ENCODE results near the gene POR.
"Not testable (repeated sequence)": the region's sequence is repeated elsewhere in the genome, so short reads cannot be mapped to it uniquely, and the experiment has no call there.

Gene POR

GRCh38 chr7:75996476-75996875 lies 81.5 kb downstream of the POR start:
- no peaks in the 10 kb centered on the region for H3K27me3 ChIP-seq (ENCODE audit: control insufficient read depth, insufficient read depth, low read length)
- no peak overlapping the region for H3K9ac ChIP-seq (ENCODE audit: low read depth, low read length)
- no peak overlapping the region for H3K27ac ChIP-seq (ENCODE audit: low read depth, low read length)
- no peaks in the 10 kb centered on the region; the same call in 1 of the 2 replicates for H3K4me1 ChIP-seq (ENCODE audit: control insufficient read depth, insufficient read depth, low read length)
- no peaks in the 10 kb centered on the region for H3K9me3 ChIP-seq (ENCODE audit: control insufficient read depth, insufficient read depth, low read length)
- peaks cover 21% of the 10 kb centered on the region for H3K36me3 ChIP-seq (ENCODE audit: control insufficient read depth, insufficient read depth, low read length)
- no peak overlapping the region for H3K4me3 ChIP-seq (ENCODE audit: low read depth, low read length)

GRCh38 chr7:75998038-75998437 lies 83.1 kb downstream of the POR start:
- no peak overlapping the region for H3K4me3 ChIP-seq (ENCODE audit: low read depth, low read length)
- H3K36me3 ChIP-seq (ENCODE audit: control insufficient read depth, insufficient read depth, low read length): peaks cover 28% of the 10 kb centered on the region
- H3K27me3 ChIP-seq (ENCODE audit: control insufficient read depth, insufficient read depth, low read length): no peaks in the 10 kb centered on the region
- H3K9ac ChIP-seq (ENCODE audit: low read depth, low read length): no peak overlapping the region
- no peaks in the 10 kb centered on the region; the same call in 1 of the 2 replicates for H3K4me1 ChIP-seq (ENCODE audit: control insufficient read depth, insufficient read depth, low read length)
- H3K27ac ChIP-seq (ENCODE audit: low read depth, low read length): no peak overlapping the region
- no peaks in the 10 kb centered on the region for H3K9me3 ChIP-seq (ENCODE audit: control insufficient read depth, insufficient read depth, low read length)

GRCh38 chr7:76000566-76000965 lies 85.6 kb downstream of the POR start:
- Histone ChIP-seq H3K27me3 (ENCODE audit: control insufficient read depth, insufficient read depth, low read length) (no peaks in the 10 kb centered on the region), H3K27ac (ENCODE audit: low read depth, low read length) (no peak overlapping the region), H3K4me3 (ENCODE audit: low read depth, low read length) (no peak overlapping the region), H3K9me3 (ENCODE audit: control insufficient read depth, insufficient read depth, low read length) (no peaks in the 10 kb centered on the region), H3K36me3 (ENCODE audit: control insufficient read depth, insufficient read depth, low read length) (peaks cover 39% of the 10 kb centered on the region), H3K4me1 (ENCODE audit: control insufficient read depth, insufficient read depth, low read length) (no peaks in the 10 kb centered on the region), H3K9ac (ENCODE audit: low read depth, low read length) (no peak overlapping the region)

GRCh38 chr7:76002139-76002538 lies 87.2 kb downstream of the POR start:
- H3K4me3 ChIP-seq (ENCODE audit: low read depth, low read length): no peak overlapping the region
- peaks cover 31% of the 10 kb centered on the region for H3K36me3 ChIP-seq (ENCODE audit: control insufficient read depth, insufficient read depth, low read length)
- no peaks in the 10 kb centered on the region for H3K4me1 ChIP-seq (ENCODE audit: control insufficient read depth, insufficient read depth, low read length)
- H3K27me3 ChIP-seq (ENCODE audit: control insufficient read depth, insufficient read depth, low read length): no peaks in the 10 kb centered on the region
- no peaks in the 10 kb centered on the region for H3K9me3 ChIP-seq (ENCODE audit: control insufficient read depth, insufficient read depth, low read length)
- H3K27ac ChIP-seq (ENCODE audit: low read depth, low read length): no peak overlapping the region
- H3K9ac ChIP-seq (ENCODE audit: low read depth, low read length): no peak overlapping the region

- Histone ChIP-seq H3K36me3 (ENCODE audit: control insufficient read depth, insufficient read depth, low read length) (peaks cover 31% of the 10 kb centered on the region), H3K4me3 (ENCODE audit: low read depth, low read length) (no peak overlapping the region)
Observed at GRCh38 chr7:76002822-76003221, 87.9 kb downstream of the POR start.

GRCh38 chr7:76003351-76003750 lies 88.4 kb downstream of the POR start:
- no peak overlapping the region for H3K4me3 ChIP-seq (ENCODE audit: low read depth, low read length)
- no peak overlapping the region for H3K27ac ChIP-seq (ENCODE audit: low read depth, low read length)
- peaks cover 31% of the 10 kb centered on the region for H3K36me3 ChIP-seq (ENCODE audit: control insufficient read depth, insufficient read depth, low read length)
- H3K9me3 ChIP-seq (ENCODE audit: control insufficient read depth, insufficient read depth, low read length): no peaks in the 10 kb centered on the region
- no peak overlapping the region for H3K9ac ChIP-seq (ENCODE audit: low read depth, low read length)
- H3K27me3 ChIP-seq (ENCODE audit: control insufficient read depth, insufficient read depth, low read length): no peaks in the 10 kb centered on the region
- H3K4me1 ChIP-seq (ENCODE audit: control insufficient read depth, insufficient read depth, low read length): no peaks in the 10 kb centered on the region

More at GRCh38 chr7:76002822-76003221, 87.9 kb downstream of the POR start:
- Histone ChIP-seq H3K9ac (ENCODE audit: low read depth, low read length) (no peak overlapping the region), H3K27me3 (ENCODE audit: control insufficient read depth, insufficient read depth, low read length) (no peaks in the 10 kb centered on the region), H3K9me3 (ENCODE audit: control insufficient read depth, insufficient read depth, low read length) (no peaks in the 10 kb centered on the region), H3K4me1 (ENCODE audit: control insufficient read depth, insufficient read depth, low read length) (no peaks in the 10 kb centered on the region), H3K27ac (ENCODE audit: low read depth, low read length) (no peak overlapping the region)

- H3K9me3 ChIP-seq (ENCODE audit: control insufficient read depth, insufficient read depth, low read length); H3K27ac ChIP-seq (ENCODE audit: low read depth, low read length); H3K4me3 ChIP-seq (ENCODE audit: low read depth, low read length); H3K27me3 ChIP-seq (ENCODE audit: control insufficient read depth, insufficient read depth, low read length); H3K9ac ChIP-seq (ENCODE audit: low read depth, low read length); H3K4me1 ChIP-seq (ENCODE audit: control insufficient read depth, insufficient read depth, low read length): not testable (repeated sequence)
- H3K36me3 ChIP-seq (ENCODE audit: control insufficient read depth, insufficient read depth, low read length): peaks cover 34% of the 10 kb centered on the region
Observed at GRCh38 chr7:76005004-76005403, 90.0 kb downstream of the POR start.

GRCh38 chr7:76008156-76008687 lies 93.3 kb downstream of the POR start:
- H3K36me3 ChIP-seq (ENCODE audit: control insufficient read depth, insufficient read depth, low read length): peaks cover 20% of the 10 kb centered on the region
- no peaks in the 10 kb centered on the region for H3K4me1 ChIP-seq (ENCODE audit: control insufficient read depth, insufficient read depth, low read length)
- no peaks in the 10 kb centered on the region for H3K27me3 ChIP-seq (ENCODE audit: control insufficient read depth, insufficient read depth, low read length)
- no peaks in the 10 kb centered on the region for H3K9me3 ChIP-seq (ENCODE audit: control insufficient read depth, insufficient read depth, low read length)
- H3K27ac ChIP-seq (ENCODE audit: low read depth, low read length): no peak overlapping the region
- H3K9ac ChIP-seq (ENCODE audit: low read depth, low read length): no peak overlapping the region
- no peak overlapping the region for H3K4me3 ChIP-seq (ENCODE audit: low read depth, low read length)

- Histone ChIP-seq H3K4me3 (ENCODE audit: low read depth, low read length) (no peak overlapping the region), H3K27ac (ENCODE audit: low read depth, low read length) (no peak overlapping the region), H3K9me3 (ENCODE audit: control insufficient read depth, insufficient read depth, low read length) (no peaks in the 10 kb centered on the region), H3K9ac (ENCODE audit: low read depth, low read length) (no peak overlapping the region), H3K4me1 (ENCODE audit: control insufficient read depth, insufficient read depth, low read length) (no peaks in the 10 kb centered on the region), H3K27me3 (ENCODE audit: control insufficient read depth, insufficient read depth, low read length) (no peaks in the 10 kb centered on the region), H3K36me3 (ENCODE audit: control insufficient read depth, insufficient read depth, low read length) (peaks cover 17% of the 10 kb centered on the region)
Observed at GRCh38 chr7:76009672-76010600, 95.0 kb downstream of the POR start.

GRCh38 chr7:76011442-76011861 lies 96.5 kb downstream of the POR start:
- no peaks in the 10 kb centered on the region for H3K9me3 ChIP-seq (ENCODE audit: control insufficient read depth, insufficient read depth, low read length)
- no peak overlapping the region for H3K4me3 ChIP-seq (ENCODE audit: low read depth, low read length)
- H3K9ac ChIP-seq (ENCODE audit: low read depth, low read length): no peak overlapping the region
- no peaks in the 10 kb centered on the region for H3K27me3 ChIP-seq (ENCODE audit: control insufficient read depth, insufficient read depth, low read length)
- H3K4me1 ChIP-seq (ENCODE audit: control insufficient read depth, insufficient read depth, low read length): no peaks in the 10 kb centered on the region
- peaks cover 17% of the 10 kb centered on the region; the same call in 1 of the 2 replicates for H3K36me3 ChIP-seq (ENCODE audit: control insufficient read depth, insufficient read depth, low read length)
- no peak overlapping the region for H3K27ac ChIP-seq (ENCODE audit: low read depth, low read length)

GRCh38 chr7:76016191-76016947 lies 101.4 kb downstream of the POR start:
- Histone ChIP-seq H3K27me3 (ENCODE audit: control insufficient read depth, insufficient read depth, low read length) (no peaks in the 10 kb centered on the region), H3K9ac (ENCODE audit: low read depth, low read length) (no peak overlapping the region), H3K9me3 (ENCODE audit: control insufficient read depth, insufficient read depth, low read length) (no peaks in the 10 kb centered on the region), H3K27ac (ENCODE audit: low read depth, low read length) (no peak overlapping the region), H3K4me3 (ENCODE audit: low read depth, low read length) (no peak overlapping the region), H3K4me1 (ENCODE audit: control insufficient read depth, insufficient read depth, low read length) (no peaks in the 10 kb centered on the region), H3K36me3 (ENCODE audit: control insufficient read depth, insufficient read depth, low read length) (peaks cover 26% of the 10 kb centered on the region)

Data from HUES48 (cell line).